H9 (cell line): ENCODE data around the gene SCNN1G. TPM values are rescaled to one million over a fixed set of nuclear protein-coding genes. Genes with fewer than 3 reads are reported as not detected.

ENCODE experiments used
- DNase-seq: peaks from one replicate; pipeline ENCODE4 v3.0.0-alpha.2; 2017
- H2AFZ ChIP-seq: one replicate; pipeline ENCODE4 v1.6.1; 2013; ENCODE audit warnings: mild to moderate bottlenecking, low read length, control low read depth, moderate library complexity
- H2AK5ac ChIP-seq: 2 replicates; pipeline ENCODE4 v1.6.1; 2013; ENCODE audit warnings: low read length, control low read depth, mixed read lengths; ENCODE audit not compliant: insufficient read length
- H2BK120ac ChIP-seq: one replicate; pipeline ENCODE4 v1.6.1; 2013; ENCODE audit warnings: low read depth, mild to moderate bottlenecking, low read length, control low read depth, inconsistent platforms; ENCODE audit not compliant: poor library complexity, severe bottlenecking
- H2BK12ac ChIP-seq: 2 replicates; pipeline ENCODE4 v1.6.1; 2013; ENCODE audit warnings: low read length, control low read depth, mixed read lengths, low read depth; ENCODE audit not compliant: insufficient read length
- H2BK15ac ChIP-seq: 2 replicates; pipeline ENCODE4 v1.6.1; 2013; ENCODE audit warnings: low read depth, low read length, control low read depth
- H2BK20ac ChIP-seq: one replicate; pipeline ENCODE4 v1.6.1; 2013; ENCODE audit warnings: low read depth, mild to moderate bottlenecking, low read length, control low read depth, inconsistent platforms; ENCODE audit not compliant: poor library complexity, severe bottlenecking
- H2BK5ac ChIP-seq: 2 replicates; pipeline ENCODE4 v1.6.1; 2013; ENCODE audit warnings: low read length, control low read depth, mixed read lengths; ENCODE audit not compliant: insufficient read length
- H3K14ac ChIP-seq: 2 replicates; pipeline ENCODE4 v1.6.1; 2013; ENCODE audit warnings: low read length, control low read depth; ENCODE audit not compliant: insufficient read depth
- H3K18ac ChIP-seq: 2 replicates; pipeline ENCODE4 v1.6.1; 2013; ENCODE audit warnings: low read depth, mild to moderate bottlenecking, mixed read lengths, low read length, control low read depth; ENCODE audit not compliant: insufficient read length
- H3K23ac ChIP-seq: 2 replicates; pipeline ENCODE4 v1.6.1; 2013; ENCODE audit warnings: low read length, control low read depth, mixed read lengths, low read depth; ENCODE audit not compliant: insufficient read length
- H3K23me2 ChIP-seq: 2 replicates; pipeline ENCODE4 v1.6.1; 2013; ENCODE audit warnings: low read depth, mild to moderate bottlenecking, mixed read lengths, low read length, control low read depth; ENCODE audit not compliant: insufficient read length, poor library complexity, severe bottlenecking
- H3K27ac ChIP-seq: 2 replicates; pipeline ENCODE4 v1.5.1; 2013; ENCODE audit warnings: low read length, control low read depth, mixed read lengths, low read depth; ENCODE audit not compliant: insufficient read length
- H3K27me3 ChIP-seq: 2 replicates; pipeline ENCODE4 v1.6.1; 2013; ENCODE audit warnings: low read length, control low read depth, inconsistent platforms; ENCODE audit not compliant: insufficient read depth
- H3K4ac ChIP-seq: 2 replicates; pipeline ENCODE4 v1.6.1; 2013; ENCODE audit warnings: low read depth, mild to moderate bottlenecking, control low read depth, inconsistent platforms, low read length, moderate library complexity
- H3K4me1 ChIP-seq: 2 replicates; pipeline ENCODE4 v1.6.1; 2013; ENCODE audit warnings: low read length, control low read depth, inconsistent platforms; ENCODE audit not compliant: insufficient read depth
- H3K4me2 ChIP-seq: 2 replicates; pipeline ENCODE4 v1.6.1; 2013; ENCODE audit warnings: low read length, control low read depth, mixed read lengths; ENCODE audit not compliant: insufficient read length, insufficient read depth
- H3K56ac ChIP-seq: 2 replicates; pipeline ENCODE4 v1.6.1; 2013; ENCODE audit warnings: low read depth, mild to moderate bottlenecking, mixed read lengths, low read length, control low read depth; ENCODE audit not compliant: insufficient read length
- H3K79me1 ChIP-seq: 2 replicates; pipeline ENCODE4 v1.6.1; 2013; ENCODE audit warnings: low read depth, mild to moderate bottlenecking, moderate library complexity, low read length, control low read depth, inconsistent platforms; ENCODE audit not compliant: insufficient read depth, poor library complexity, severe bottlenecking
- H3K79me2 ChIP-seq: 2 replicates; pipeline ENCODE4 v1.6.1; 2013; ENCODE audit warnings: low read length, control low read depth, inconsistent platforms; ENCODE audit not compliant: insufficient read depth
- H3K9ac ChIP-seq: 2 replicates; pipeline ENCODE4 v1.6.1; 2013; ENCODE audit warnings: low read length, control low read depth, mixed read lengths; ENCODE audit not compliant: insufficient read length; ENCODE audit errors: extremely low read depth
- H3K9me3 ChIP-seq: one replicate; pipeline ENCODE4 v1.6.1; 2013; ENCODE audit warnings: low read depth, low read length, inconsistent platforms; ENCODE audit not compliant: control insufficient read depth
- H3T11ph ChIP-seq: one replicate; pipeline ENCODE4 v1.6.1; 2013; ENCODE audit warnings: mild to moderate bottlenecking, low read length, control low read depth, inconsistent platforms
- H4K20me1 ChIP-seq: one replicate; pipeline ENCODE4 v1.6.1; 2013; ENCODE audit not compliant: control insufficient read depth, insufficient read length, insufficient read depth
- H4K5ac ChIP-seq: 2 replicates; pipeline ENCODE4 v1.6.1; 2013; ENCODE audit warnings: low read depth, mild to moderate bottlenecking, mixed read lengths, low read length, control low read depth; ENCODE audit not compliant: insufficient read length
- H4K8ac ChIP-seq: replicated peaks from 2 replicates; pipeline ENCODE4 v1.6.1; 2013; ENCODE audit warnings: low read length, control low read depth, mixed read lengths, low read depth; ENCODE audit not compliant: insufficient read length
- H4K91ac ChIP-seq: 2 replicates; pipeline ENCODE4 v1.6.1; 2013; ENCODE audit warnings: low read depth, mild to moderate bottlenecking, moderate library complexity, mixed read lengths, low read length, control low read depth; ENCODE audit not compliant: insufficient read length
- H3K27ac Mint-ChIP-seq, 3 experiments: 2 replicates in 2 of 3; 3 replicates in 1 of 3; pipeline ENCODE4 v1.8.0; 2020 to 2021; ENCODE audit warnings: mixed read lengths in 3 of 3, mild to moderate bottlenecking in 1 of 3, moderate library complexity in 1 of 3
- H3K27me3 Mint-ChIP-seq: 2 replicates; pipeline ENCODE4 v1.8.0; 2021; ENCODE audit warnings: low read depth, mild to moderate bottlenecking, moderate library complexity, mixed read lengths
- H3K36me3 Mint-ChIP-seq, 3 experiments: 2 replicates in 2 of 3; 3 replicates in 1 of 3; pipeline ENCODE4 v1.8.0; 2020 to 2021; ENCODE audit warnings: low read depth in 3 of 3, mixed read lengths in 3 of 3; ENCODE audit not compliant: insufficient read depth in 1 of 3
- H3K4me1 Mint-ChIP-seq, 2 experiments: 2 replicates each; pipeline ENCODE4 v1.8.0; 2020; ENCODE audit warnings: mixed read lengths in 2 of 2
- H3K4me3 Mint-ChIP-seq, 2 experiments: 2 replicates in 1 of 2; 3 replicates in 1 of 2; pipeline ENCODE4 v1.8.0; 2020 to 2021; ENCODE audit warnings: mild to moderate bottlenecking in 2 of 2, mixed read lengths in 2 of 2, moderate library complexity in 1 of 2
- H3K9me3 Mint-ChIP-seq, 2 experiments: 2 replicates in 1 of 2; 3 replicates in 1 of 2; pipeline ENCODE4 v1.8.0; 2020; ENCODE audit warnings: mild to moderate bottlenecking in 2 of 2, mixed read lengths in 2 of 2, moderate library complexity in 1 of 2
- WGBS: extraction: QIAGEN DNeasy Blood & Tissue Kit; methylation state at CpG from one replicate; pipeline ENCODE4 v1.1.7; 2013; ENCODE audit warnings: missing lambda C conversion rate, low lambda C conversion rate, mixed read lengths; ENCODE audit not compliant: insufficient read length; ENCODE audit errors: extremely low coverage; 5-methylcytosine and 5-hydroxymethylcytosine counted together
- total RNA-seq: library from RNA; stranded (reverse); gene quantifications from 2 replicates; pipeline ENCODE4 v1.2.1, GENCODE V29; 2021
- TF ChIP-seq, protein P1 (sequence below): fragments of 200-600 bp; sonication (generic); conservative IDR thresholded peaks from 3 replicates; pipeline ENCODE4 v1.8.0; 2021; ENCODE audit warnings: antibody characterized with exemption, mild to moderate bottlenecking

The SCNN1G gene
- total RNA-seq, 1 experiment from 2014 or later: 0.74 TPM

DNA sequence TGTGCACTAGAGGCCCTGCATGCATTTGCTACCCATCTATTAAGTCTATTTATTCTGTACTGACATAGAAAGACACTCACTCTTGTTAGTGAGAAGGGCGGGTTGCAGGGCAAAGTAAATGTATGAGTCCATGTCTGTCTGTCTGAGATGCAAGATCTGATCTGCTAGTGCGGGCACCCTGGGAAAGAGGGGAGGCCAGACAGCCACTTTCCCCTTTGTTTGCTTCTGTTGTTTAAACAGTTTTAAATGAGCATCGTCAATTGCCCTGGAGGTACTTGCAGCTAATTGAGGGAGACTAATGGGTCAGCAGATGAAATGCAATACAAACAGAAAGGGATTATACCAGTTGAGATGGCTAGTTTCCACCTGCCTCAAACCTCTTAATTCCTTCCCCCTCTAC lies 24.9 kb downstream of the SCNN1G start:
- 0 out of 7 replicates have a peak, but pooled peaks cover 0 to 3% (median 0%) of the 10 kb centered on the region in 3 experiments for H3K36me3 Mint-ChIP-seq
- Histone ChIP-seq H4K5ac (no peak overlapping the region), H3K9ac (no peak overlapping the region), H3K56ac (no peak overlapping the region), H3K4ac (no peak overlapping the region), H3K18ac (no peak overlapping the region), H4K20me1 (no peaks in the 10 kb centered on the region), H3K23me2 (no peaks in the 10 kb centered on the region), H2AFZ (no peak overlapping the region), H3K14ac (no peak overlapping the region), H3K4me1 (no peaks in the 10 kb centered on the region), H2BK15ac (no peak overlapping the region), H2BK20ac (no peak overlapping the region), H4K91ac (no peak overlapping the region), H2BK120ac (no peak overlapping the region), H3T11ph (no peak overlapping the region), H3K27me3 (no peaks in the 10 kb centered on the region), H2AK5ac (no peak overlapping the region), H4K8ac (no peak overlapping the region), H3K9me3 (no peaks in the 10 kb centered on the region), H2BK5ac (no peak overlapping the region), H2BK12ac (no peak overlapping the region), H3K4me2 (no peak overlapping the region), H3K79me1 (no peaks in the 10 kb centered on the region), H3K23ac (no peak overlapping the region), H3K79me2 (no peaks in the 10 kb centered on the region), H3K27ac (no peak overlapping the region)
- H3K27ac Mint-ChIP-seq: no peak overlapping the region; a peak in 1 of 7 replicates
- no peak overlapping the region for H3K4me3 Mint-ChIP-seq
- WGBS: no CpG with 5 or more reads among the region's 3 CpGs
- H3K9me3 Mint-ChIP-seq: no peaks in the 10 kb centered on the region; a peak in 2 of 5 replicates
- peaks cover 42 to 45% of the 10 kb centered on the region in 2 experiments for H3K4me1 Mint-ChIP-seq
- H3K27me3 Mint-ChIP-seq: peaks cover 2% of the 10 kb centered on the region
- DNase-seq: no peak
- TF ChIP-seq, protein P1, sequence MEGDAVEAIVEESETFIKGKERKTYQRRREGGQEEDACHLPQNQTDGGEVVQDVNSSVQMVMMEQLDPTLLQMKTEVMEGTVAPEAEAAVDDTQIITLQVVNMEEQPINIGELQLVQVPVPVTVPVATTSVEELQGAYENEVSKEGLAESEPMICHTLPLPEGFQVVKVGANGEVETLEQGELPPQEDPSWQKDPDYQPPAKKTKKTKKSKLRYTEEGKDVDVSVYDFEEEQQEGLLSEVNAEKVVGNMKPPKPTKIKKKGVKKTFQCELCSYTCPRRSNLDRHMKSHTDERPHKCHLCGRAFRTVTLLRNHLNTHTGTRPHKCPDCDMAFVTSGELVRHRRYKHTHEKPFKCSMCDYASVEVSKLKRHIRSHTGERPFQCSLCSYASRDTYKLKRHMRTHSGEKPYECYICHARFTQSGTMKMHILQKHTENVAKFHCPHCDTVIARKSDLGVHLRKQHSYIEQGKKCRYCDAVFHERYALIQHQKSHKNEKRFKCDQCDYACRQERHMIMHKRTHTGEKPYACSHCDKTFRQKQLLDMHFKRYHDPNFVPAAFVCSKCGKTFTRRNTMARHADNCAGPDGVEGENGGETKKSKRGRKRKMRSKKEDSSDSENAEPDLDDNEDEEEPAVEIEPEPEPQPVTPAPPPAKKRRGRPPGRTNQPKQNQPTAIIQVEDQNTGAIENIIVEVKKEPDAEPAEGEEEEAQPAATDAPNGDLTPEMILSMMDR: no peak
